Measurements from ENCODE around the gene DNAJC15.

DNA sequence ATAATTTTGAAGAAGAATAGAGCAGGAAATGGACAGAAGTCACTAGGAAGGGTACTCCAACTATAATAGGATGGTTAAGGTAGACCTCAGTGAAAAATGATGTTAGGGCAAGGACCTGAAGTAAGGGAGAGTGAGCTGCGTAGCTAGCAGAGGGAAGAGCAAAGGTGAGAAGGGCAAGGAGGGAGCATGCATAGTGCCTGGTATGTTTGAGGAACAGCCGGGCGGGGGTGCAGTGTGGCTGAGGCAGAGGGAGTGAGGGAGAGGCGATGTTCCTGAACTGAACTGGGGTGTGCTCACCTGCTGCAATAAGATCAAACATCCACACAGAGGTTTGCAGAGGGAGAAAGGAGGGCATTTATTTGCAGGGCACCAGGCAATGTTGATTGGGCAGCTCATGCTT lies 110.4 kb downstream of the DNAJC15 start:
- TF ChIP-seq, protein P1, sequence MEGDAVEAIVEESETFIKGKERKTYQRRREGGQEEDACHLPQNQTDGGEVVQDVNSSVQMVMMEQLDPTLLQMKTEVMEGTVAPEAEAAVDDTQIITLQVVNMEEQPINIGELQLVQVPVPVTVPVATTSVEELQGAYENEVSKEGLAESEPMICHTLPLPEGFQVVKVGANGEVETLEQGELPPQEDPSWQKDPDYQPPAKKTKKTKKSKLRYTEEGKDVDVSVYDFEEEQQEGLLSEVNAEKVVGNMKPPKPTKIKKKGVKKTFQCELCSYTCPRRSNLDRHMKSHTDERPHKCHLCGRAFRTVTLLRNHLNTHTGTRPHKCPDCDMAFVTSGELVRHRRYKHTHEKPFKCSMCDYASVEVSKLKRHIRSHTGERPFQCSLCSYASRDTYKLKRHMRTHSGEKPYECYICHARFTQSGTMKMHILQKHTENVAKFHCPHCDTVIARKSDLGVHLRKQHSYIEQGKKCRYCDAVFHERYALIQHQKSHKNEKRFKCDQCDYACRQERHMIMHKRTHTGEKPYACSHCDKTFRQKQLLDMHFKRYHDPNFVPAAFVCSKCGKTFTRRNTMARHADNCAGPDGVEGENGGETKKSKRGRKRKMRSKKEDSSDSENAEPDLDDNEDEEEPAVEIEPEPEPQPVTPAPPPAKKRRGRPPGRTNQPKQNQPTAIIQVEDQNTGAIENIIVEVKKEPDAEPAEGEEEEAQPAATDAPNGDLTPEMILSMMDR (IDR thresholded peaks at IDR 0.05) = no peak
- TF ChIP-seq POLR2A (IDR thresholded peaks at IDR 0.05) (no peak), POLR2AphosphoS5 (IDR thresholded peaks at IDR 0.05) (no peak)
